SHP77 treated with DMSO at 0.1 percent for 48 hours (cell line): ENCODE data around the gene INPP5A.
"Not testable (repeated sequence)": the region's sequence is repeated elsewhere in the genome, so short reads cannot be mapped to it uniquely, and the experiment has no call there.

ENCODE experiments used
- DNase-seq: peaks from one replicate; lab custom pipeline; 2025; lab: John Stamatoyannopoulos, UW

INPP5A gene

DNA sequence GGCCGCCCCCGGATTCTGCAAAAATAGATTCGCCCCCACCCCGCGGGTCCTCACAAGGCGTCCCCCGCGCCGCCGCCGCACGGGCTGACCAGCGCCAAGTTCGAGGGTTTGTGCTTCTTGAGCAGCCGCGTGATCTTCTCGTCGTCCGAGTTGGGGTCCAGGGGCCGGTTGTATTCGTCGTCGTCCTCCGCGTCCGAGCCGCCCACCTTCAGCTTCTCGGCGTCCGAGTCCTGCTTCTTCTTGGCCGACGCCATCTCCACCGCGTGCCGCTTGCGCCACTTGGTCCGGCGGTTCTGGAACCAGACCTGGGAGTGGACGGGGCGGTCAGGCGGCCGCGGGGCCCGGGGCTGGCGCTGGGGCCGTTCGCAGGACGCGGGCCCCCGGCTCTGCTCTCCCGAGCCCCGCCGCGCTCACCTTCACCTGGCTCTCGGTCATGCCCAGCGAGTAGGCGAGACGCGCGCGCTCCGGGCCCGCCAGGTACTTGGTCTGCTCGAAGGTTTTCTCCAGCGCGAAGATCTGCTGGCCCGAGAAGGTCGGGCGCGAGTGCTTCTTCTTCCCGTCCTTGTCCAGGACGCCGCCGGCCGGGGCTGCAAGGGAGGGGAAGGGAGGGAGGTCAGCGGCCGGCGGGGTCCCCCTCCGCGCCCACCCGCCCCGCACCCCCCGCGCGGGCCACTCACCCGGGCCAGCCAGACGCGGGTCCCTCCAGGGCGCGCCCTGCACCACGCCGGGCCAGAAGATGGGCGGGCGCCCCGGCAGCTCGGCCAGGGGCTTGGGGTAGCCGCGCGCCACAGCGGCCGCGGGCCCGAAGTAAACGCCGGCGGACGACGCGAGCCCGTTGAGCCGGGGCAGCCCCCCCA lies 247.5 kb downstream of the INPP5A start:
- DNase-seq, result no peak

DNA sequence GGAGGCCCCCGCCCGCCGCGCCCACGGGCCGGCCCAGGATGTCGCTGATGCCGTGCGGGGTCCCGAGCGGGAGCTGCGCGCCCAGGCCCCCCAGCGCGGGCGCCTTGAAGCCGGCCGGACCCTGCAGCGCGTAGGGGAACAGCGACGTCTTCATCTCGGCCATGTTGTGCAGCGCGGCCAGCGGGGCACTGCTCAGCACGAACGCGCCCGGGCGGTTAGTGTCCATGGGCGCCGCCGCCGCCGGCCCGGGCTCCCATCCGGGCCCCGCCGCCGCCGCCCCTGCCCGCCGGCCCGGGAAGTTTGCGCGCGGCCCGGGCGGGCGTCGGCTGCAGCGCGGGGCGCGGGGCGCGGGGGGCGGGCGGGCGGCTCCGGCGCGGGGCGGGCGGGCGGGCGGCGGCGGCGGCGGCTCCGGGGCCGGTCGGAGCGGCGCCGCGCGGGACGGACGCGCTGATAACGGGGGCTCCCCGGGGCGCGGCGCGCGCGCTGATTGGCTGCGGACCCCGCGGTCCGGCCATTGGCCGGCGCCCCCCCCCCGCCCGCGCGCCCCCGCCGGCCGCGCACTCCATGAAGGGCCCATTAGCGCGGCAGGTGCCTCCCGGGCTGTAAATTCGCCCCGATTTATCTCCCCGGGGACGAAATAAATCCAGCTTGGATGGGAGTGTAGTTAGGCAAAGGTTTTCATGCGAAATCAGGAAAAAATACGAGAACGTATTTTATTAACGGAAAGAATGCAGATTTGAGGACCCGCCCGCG lies 248.3 kb downstream of the INPP5A start, which contains the start of gene NKX6-2:
NKX6-2 (minus strand) TSS at position 425 of the 753 bp plus-strand sequence; CDS start at position 226, 199 bp downstream.
- no peak for DNase-seq

GRCh38 chr10:132786476-132786883 lies 248.9 kb downstream of the INPP5A start:
- DNase-seq, result no peak

DNA sequence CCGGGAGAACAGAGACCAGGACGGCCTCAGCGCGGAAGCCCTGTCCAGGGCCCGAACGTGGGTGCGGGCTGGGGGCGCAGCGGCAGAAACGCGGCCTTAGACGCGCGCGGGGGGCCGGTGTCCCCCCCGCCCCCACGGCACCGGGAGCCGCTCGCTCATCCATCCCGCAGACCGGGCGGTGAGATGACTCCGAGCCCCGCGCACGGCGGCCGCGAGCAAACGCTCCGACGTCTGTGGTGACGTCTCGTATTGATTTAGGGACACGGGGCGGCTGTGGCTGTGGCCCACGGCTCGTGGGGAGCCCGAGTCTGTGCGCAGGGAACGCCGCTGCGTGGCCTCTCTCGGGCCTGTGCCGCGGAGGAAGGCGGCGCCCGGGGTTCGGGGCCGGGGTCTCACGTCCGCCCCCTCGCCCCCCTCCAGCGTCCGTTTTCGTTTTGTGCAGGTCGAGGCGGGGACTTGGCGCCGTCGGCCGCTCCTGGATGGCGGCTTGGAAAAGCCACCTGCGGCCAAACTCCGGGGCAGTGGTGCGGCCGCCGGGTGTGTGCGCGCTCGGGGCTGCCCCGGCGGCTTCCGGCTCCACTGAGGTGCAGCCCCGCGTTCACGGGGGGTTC lies 249.4 kb downstream of the INPP5A start:
- DNase-seq, result no peak

DNA sequence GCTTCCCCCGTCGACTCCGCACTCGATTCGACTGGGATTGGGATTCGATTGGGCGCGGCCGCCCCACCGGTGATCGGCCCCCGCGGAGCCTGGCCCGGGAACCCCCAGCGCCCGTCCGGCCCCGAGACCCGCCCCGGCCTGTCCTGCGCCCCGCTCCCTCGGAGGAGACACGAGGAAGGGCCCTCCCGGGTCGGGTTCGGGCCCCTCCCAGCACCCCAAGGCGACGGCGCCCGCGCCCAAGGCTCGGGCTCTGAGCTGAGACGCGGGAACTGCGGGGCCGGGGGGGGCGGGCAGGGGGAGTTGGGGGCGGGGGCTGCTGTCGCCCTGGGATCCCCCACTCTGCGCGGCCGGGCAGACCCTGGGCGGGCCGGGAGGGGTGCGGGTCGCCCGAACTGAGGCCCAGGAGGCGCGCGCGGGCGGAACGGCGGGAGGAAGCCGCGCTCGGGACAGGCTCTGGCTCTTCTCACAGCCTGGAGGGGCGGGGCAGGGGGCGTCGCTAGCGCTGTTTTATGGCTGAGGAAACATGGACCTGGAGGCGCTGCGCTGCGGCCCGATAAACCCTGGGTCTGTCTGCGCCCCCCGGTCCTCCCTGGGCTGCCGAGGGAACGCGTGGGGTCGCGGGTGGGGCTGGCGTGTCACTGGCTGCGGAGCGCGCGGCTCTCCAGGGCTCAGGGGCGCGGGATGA lies 250.1 kb downstream of the INPP5A start:
- no peak for DNase-seq

- no peak for DNase-seq
These were observed 250.7 kb downstream of the INPP5A start for GRCh38 chr10:132788180-132788830.

- DNase-seq, result no peak
These were observed 251.2 kb downstream of the INPP5A start for GRCh38 chr10:132788831-132789219.

DNA sequence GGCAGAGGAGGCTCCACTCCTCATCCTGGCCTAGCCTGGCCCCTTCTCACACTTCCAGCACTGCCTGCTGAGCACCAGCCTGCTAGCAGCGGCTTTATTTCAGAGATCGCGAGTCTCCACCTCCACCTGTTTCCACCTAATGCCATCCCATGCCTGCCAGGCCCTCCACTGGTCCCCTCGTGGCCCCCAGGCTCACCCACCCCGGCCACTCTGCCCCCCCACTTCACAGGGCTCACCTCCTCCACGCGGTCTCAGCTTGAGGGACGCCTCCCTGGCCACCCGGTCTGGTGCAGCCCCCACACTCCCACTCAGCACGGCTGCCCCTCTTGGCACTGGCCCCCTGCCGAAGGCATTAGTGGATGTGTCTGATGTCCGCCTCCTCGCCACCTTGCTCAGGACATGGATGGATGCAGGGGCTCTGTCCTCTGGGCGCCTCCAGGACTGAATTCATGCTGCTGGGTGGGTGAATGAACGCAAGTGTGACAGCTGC lies 252.1 kb downstream of the INPP5A start:
- DNase-seq, result no peak

DNA sequence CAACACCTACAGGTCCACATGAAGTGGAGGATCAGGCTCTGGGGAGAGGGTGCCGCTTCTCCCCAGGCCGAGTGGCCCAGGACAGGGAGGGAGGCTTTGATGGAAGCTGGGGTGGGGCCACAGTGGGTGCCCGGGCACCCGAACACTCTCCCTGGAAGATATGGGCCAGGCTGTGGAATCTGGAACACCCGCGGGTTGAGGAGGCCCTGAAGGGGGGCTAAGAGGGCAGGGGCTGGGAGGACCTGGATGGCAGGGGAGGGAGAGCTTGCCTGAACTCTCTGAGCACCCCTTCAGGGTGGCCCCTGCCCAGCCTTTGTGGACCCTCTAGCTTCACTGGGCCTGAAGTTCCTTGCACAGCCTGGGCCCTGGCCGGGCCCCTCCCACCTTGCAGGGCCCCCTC lies 252.9 kb downstream of the INPP5A start:
- DNase-seq, result no peak

DNA sequence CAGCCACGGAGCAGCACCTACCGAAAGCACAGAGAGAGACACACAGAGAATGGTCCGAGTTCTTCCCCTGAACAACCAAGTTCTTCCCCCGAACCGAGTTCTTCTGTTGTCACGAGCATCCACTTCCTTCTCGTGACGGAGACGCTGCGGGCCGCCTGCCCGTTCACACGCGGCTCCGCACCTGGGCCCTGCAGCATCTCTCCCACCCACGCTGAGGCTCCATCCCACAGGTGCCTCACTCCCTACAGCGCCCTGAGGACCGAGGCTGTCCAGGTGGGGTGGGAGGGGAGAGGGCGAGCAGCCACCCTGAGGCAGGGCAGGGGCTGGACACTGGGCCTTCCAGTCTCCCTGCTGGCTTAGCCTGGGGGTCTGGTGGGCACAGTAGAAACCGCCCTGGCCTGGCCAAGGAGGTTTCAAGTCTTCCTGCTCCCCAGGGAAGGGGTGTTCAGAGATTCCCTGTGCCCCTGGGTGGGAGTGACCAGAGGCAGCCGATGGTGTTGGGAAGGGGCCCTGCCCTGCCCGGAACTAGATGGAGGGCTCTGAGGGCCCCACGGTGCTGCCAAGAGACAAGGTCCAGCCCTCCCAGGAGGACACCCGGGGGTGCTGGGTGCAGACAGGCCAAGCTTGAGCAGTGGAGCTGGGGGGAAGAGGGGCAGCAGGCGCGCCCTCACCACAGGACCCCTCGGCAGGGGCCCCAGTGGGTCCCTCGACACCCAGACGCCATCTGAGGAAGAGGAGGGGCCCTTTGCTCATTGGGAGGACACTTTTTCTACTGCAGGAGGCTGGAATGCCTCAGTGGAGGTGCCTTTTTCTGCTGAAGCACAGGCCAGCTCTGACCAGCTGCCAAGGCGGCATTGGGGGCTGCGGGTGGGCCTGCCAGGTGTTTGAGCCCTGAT lies 253.6 kb downstream of the INPP5A start:
- no peak for DNase-seq

- DNase-seq, result not testable (repeated sequence)
These were observed 254.5 kb downstream of the INPP5A start for GRCh38 chr10:132792099-132792498.

DNA sequence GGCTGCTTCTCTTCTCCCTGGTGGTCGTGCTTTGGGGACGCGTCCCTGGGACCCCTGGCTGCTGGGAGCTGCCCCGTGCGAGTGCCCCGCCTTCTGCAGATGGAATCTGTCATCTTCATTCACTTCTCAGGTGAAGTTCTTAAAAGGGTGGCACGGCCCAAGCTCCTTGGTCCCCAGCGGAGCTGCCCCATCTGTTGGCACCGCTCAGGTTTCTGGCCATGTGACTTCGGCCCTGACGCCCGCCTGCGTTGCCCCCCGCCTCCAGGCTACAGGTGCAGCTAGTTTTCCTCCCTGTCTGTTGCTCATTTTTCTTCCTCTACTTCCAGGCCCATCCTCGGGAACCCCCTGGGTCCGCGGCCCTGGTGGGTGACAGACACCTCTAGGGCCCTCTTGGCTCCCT lies 255.2 kb downstream of the INPP5A start:
- DNase-seq, result no peak

DNA sequence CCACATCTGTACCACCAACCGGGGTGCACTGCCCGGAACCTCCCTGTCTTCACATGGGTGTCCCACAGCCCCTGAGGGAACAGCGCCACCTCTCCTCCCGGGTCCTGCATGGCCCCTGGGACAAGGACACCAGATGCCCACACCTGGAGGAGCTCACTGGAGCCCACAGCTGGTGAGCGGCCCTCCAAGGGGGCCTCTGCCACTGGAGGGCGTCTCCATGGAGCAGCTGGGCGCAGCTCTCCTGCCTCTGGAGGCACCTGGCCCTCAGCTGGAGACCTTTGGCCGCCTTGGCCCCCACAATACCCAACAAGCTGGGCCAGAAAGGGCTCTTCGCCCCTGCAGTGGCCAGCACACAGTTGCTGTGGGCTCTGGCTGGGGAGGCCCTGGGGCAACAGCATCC lies 255.6 kb downstream of the INPP5A start:
- no peak for DNase-seq

- DNase-seq, result no peak
These were observed 256.6 kb downstream of the INPP5A start for GRCh38 chr10:132793871-132794849.

GRCh38 chr10:132796846-132797245 lies 259.3 kb downstream of the INPP5A start:
- DNase-seq, result no peak

GRCh38 chr10:132797986-132798385 lies 260.4 kb downstream of the INPP5A start:
- DNase-seq, result not testable (repeated sequence)

GRCh38 chr10:132798403-132798802 lies 260.8 kb downstream of the INPP5A start:
- no peak for DNase-seq

DNA sequence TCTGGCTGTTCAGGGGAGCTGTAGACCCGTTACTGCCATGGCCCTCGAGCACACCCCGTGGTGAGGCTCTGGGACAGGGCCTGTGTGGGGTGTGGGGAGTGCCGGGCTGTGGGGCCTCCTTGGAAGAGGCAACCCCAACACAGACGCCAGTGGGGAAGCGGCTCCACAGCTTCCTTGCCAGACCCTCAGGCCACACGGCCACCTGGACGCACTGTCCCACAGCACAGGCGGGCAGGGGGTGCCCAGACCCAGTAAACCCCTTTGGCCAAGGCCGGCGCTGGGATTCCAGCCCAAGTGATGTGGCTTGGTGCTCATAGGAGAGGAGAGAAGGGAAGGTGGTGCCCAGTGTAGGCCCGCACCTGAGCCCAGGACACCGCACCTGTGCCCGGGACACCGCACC lies 261.3 kb downstream of the INPP5A start:
- DNase-seq, result no peak

- no peak for DNase-seq
These were observed 262.3 kb downstream of the INPP5A start for GRCh38 chr10:132799865-132800264.
